Hematopoietic multipotent progenitor cell (in vitro differentiated cells): Measurements from ENCODE around the gene FITM1. TPM values are rescaled to one million over a fixed set of nuclear protein-coding genes. Genes with fewer than 3 reads are reported as not detected.

Experiments used
- DNase-seq, 3 donors: peaks; one replicate each; pipeline ENCODE4 v3.0.0-alpha.2; 2011 to 2015; ENCODE audit warnings: low read depth in 2 of 3, low spot score in 2 of 3
- total RNA-seq: library from RNA; depleted of rRNA; stranded (reverse); fragments of >200 nt; gene quantifications from one replicate; pipeline ENCODE4 v1.2.3, GENCODE V29; 2012

Gene FITM1
- total RNA-seq, 1 donor, result 2.7 TPM

DNA sequence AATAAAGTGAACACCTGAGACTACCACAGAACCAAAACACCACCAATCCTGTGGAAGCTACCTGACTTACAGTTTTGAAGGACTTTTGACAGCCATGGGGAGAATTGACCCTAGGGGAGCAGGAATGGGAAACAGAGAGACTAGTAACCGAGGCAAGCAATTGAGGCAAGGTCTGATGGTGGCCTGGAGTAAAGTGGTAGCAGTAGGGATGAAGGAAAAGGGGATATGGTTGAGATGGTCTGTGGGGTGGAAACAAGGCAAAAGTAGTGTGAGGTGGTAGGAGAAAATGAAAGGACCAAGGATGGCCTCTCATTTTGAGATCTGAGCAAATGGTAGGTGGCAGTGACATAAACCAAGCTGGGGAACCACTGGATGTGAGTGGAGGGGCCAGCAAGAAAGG is 26.4 kb downstream of the FITM1 start:
- DNase-seq, result no peak

DNA sequence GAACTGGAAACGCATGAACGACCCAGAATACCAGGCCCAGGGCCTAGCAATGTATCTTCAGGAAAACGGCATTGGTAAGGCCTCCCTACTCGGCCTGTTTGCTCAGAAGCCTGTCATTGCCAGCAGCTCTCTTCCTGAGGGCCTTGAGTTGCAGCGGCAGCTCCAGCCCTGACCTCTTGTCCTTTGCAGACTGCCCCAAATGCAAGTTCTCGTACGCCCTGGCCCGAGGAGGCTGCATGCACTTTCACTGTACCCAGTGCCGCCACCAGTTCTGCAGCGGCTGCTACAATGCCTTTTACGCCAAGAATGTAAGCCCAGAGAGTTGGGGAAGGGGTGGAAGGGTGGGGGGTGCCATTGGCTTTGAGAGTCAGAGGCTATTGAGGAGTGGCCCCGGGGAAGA is 26.9 kb downstream of the FITM1 start:
- no peak for DNase-seq

DNA sequence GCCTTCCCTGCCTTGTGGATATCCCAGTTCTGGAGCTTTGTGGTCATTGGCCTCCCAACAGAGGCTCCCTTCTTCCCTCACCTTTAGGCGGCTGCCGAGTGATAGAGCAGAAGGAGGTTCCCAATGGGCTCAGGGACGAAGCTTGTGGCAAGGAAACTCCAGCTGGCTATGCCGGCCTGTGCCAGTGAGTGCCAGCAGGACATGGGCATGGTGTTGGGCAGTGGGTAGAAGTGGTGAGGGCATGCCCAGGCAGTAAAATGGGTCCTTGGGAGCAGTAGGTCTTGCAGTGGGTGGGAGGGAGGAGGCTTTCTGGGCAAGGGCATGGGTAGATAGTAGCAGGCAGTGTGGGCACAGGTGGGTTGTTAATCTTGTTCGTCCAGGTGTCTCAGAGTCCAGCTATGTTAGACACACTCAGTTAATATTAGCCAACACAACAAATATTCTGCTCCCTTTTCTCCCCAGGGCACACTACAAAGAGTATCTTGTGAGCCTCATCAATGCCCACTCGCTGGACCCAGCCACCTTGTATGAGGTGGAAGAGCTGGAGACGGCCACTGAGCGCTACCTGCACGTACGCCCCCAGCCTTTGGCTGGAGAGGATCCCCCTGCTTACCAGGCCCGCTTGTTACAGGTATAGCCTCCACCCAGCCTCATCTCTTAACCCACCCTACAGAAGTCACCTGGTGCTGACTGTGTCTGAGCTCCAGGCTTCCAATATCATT is 29.5 kb downstream of the FITM1 start:
- no peak for DNase-seq

DNA sequence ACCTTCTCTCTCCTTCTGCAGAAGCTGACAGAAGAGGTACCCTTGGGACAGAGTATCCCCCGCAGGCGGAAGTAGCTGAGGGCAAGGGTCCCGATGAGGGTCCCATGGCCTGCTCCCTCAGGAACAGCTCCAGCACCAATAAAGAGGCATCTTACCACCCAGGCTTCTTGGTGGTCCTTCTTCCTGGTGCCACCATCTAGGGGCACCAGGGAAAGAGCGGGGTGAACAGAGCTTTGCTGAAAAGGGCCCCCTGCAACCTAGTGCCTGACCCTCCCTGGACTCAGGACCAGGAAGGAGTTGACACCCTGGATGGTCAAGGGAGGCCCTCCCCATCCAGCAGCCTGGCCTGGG is 30.0 kb downstream of the FITM1 start:
- no peak for DNase-seq

DNA sequence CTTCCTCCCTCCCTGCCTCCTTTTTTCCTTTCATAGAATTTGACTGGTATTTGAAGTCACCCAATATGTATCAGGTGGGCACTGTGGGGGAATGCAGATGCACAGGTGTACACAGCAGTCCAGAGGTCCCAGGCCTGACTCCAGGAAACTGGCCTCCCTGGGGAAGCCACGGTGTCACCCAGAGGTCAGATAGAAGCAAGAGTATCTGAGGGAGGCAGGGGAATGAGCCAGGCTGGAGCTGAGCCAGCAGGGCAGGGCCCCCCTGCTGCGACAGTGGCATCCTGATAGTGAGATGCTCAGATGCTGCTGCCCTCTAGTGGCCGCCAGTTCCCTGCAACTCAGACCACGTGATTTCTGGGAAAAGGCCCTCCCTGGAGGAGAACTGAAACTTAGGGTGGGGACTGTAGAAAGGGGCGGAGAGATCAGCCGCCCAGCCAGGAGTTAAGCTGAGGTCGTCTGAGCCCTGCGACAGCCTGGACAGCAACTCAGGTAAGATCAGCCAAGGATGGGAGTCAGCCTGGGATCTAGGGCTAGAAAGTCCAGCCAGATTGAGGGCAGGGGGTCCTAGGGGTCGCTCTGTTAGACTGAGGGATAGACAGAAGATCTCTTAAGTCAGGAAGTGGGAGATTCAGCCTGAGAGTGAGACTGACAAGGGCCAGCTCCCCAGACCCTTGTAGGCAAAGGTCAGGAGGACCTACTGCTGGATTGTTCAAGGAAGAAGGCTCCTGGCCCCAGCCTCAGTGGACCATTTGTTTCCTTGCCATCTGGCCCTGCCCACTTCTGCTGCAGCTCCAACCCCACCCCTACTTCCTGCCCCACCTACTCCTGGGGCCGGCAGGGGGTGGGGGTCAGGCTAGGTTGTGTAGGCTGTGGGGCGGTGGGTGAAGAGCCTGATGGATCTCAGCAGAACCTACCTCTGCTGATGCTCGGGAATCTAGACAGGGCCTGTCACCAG is 30.7 kb downstream of the FITM1 start, which contains the start of gene IRF9:
IRF9 (plus strand) TSS at position 416 of the 955 bp plus-strand sequence. CDS start 880 bp downstream, outside the sequence.
- peak; percentile 95 to 98 (median 97) for DNase-seq

DNA sequence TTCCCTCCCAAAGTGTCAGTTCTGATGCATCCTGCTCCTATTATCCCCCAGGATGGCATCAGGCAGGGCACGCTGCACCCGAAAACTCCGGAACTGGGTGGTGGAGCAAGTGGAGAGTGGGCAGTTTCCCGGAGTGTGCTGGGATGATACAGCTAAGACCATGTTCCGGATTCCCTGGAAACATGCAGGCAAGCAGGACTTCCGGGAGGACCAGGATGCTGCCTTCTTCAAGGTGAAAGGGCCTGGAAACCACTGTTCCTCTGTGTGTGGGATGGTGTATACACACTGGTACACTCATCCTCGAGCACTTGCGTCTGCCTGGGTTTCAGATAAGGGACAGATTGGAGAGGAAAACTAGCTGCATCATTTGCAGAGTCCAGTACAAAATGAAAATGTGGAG is 31.6 kb downstream of the FITM1 start:
- DNase-seq, result no peak

DNA sequence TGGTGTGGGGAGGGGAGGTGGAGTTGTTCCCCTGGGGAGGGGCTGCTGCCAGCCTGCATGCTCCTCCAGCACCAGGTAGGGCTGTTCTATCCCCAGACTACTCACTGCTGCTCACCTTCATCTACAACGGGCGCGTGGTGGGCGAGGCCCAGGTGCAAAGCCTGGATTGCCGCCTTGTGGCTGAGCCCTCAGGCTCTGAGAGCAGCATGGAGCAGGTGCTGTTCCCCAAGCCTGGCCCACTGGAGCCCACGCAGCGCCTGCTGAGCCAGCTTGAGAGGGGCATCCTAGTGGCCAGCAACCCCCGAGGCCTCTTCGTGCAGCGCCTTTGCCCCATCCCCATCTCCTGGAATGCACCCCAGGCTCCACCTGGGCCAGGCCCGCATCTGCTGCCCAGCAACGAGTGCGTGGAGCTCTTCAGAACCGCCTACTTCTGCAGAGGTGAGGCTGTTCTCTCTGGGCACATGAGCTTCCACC is 34.1 kb downstream of the FITM1 start:
- DNase-seq, result no peak

DNA sequence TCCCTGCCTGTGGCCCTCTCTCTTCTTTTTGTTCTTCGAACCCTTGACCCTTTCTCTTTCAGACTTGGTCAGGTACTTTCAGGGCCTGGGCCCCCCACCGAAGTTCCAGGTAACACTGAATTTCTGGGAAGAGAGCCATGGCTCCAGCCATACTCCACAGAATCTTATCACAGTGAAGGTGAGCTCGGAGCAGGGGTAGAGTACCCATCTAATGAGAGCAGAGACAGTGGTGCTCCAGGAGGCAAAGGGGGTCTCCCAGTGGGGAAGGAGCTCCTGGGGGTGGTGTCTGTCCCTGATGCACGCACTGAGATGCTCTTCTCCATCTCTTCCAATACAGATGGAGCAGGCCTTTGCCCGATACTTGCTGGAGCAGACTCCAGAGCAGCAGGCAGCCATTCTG is 35.3 kb downstream of the FITM1 start:
- DNase-seq, result no peak

DNA sequence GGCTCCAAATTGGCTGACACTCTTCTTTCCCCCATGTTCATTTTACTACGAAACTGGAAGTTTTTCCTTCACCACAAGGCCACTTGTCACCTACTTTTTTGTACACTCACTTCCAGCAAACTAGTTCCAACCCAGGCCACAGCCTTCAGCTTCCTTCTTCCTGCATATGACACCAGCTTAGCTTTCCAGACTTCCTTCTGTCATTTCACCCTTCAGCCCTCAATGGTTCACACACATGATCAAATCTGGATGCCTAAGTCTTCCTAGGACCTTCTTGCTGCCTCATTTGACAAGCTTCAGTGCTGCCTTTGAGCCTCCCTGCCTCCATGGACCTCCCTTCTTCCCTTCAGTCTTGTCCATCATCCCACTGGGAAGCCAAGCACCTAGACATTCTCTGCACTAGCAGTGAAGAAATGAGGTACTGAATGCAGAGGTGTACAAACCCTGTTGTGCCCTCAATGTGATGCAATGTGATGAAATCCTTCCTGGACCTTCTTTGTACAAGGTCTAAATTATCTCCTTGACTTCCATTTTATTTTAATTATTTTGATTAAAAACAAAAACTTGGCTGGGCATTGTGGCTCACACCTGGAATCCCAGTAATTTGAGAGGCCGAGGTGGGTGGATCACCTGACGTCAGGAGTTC is 37.1 kb downstream of the FITM1 start:
- DNase-seq, result peak in 1 of 3 donors; percentile 23

DNA sequence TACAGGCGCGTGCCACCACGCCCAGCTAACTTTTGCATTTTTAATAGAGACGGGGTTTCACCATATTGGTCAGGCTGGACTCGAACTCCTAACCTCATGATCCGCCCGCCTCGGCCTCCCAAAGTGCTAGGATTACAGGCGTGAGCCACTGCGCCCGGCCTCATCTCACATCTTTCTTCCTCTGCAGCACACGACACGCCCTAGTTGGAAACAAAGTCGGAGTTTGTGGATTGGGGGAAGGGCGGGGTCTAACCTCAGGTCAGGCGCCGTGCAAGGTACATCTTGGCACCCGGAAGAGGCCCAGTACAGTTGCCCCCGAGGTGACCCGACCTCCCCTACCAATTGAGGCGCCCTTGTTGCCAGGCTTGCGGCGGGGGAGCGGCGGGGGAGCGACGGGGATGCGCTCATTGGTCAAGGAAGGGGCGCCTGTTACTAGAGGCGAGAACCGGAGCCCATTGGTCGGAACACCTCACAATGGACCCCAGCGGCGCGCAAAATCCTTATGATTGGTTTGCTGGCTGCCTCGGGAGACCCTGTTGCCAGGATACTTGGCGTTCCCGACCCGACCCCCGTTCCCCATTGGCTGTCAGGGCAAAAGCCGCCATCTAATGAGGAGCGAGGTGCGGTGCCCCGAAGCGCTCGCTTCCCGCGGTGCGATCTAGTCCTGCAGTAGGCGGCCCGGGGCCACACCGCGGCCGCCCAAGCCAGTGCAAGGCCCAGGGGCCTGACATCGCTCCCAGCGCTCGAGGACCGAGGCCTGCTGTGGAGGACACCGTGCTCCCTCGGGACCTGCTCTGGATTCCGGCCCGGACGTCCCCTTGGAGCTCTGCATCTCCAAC is 41.2 kb downstream of the FITM1 start, which contains the start of gene REC8:
REC8 (plus strand) TSS at position 659 of the 839 bp plus-strand sequence. CDS start 473 bp downstream, outside the sequence.
- peak in 2 of 3 donors; percentile 98 to 99 for DNase-seq

DNA sequence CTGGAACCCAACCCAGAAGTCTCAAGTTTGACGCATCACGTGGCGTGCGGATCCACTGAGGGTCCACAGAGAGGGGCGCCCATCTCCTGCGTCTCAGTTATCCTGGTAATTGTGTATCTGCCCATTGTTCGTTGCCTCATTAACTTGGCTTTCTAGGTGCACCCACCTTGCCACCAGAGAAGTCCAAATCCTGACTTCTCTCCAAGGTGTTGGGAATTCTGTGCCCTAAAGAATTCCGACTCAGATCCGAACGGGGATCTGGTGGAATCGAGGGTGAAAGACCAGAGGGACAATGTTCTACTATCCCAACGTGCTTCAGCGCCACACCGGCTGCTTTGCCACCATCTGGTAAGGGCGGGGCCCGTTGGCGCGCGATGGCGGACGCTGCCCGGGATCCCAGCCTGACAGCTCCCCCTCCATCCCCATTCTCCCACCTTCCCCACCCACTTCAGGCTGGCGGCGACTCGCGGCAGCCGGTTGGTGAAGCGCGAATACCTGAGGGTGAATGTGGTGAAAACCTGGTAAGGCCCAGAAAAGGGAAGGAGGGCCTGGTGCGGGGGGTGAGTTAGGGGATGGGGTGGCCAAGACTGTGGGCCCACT is 41.9 kb downstream of the FITM1 start:
- DNase-seq, result no peak

DNA sequence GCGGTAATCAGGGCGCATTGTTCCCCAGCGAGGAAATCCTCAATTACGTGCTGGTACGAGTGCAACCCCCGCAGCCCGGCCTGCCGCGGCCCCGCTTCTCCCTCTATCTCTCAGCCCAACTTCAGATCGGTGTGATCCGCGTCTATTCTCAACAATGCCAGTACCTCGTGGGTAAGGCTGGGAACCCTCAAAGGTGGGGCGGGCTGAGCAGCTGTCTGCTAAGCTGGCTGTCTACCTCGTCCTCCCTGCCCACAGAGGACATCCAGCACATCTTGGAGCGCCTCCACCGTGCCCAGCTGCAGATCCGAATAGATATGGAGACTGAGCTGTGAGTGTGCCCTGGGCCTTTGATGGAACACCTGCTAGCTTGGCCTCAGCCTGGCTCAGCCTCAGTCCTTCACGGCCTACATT is 42.4 kb downstream of the FITM1 start:
- DNase-seq, result no peak

DNA sequence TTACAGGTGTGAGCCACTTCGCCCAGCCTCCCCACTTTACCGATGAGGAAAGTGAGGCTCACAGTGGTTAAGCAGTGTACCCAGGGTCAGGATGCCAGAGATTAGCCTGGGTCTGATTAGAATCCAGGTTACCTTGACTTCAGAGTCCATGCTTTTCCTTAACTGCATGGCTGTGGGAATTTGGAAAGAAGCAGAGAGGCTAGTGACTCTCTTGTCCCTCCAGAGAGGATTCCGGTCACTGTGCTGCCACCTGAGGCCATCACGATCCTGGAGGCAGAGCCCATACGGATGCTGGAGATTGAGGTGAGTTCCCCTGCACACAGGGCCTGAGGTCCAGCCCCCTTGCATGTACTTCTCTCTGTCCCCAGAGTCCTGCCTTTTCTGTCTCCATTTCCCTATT is 46.1 kb downstream of the FITM1 start:
- DNase-seq, result no peak

DNA sequence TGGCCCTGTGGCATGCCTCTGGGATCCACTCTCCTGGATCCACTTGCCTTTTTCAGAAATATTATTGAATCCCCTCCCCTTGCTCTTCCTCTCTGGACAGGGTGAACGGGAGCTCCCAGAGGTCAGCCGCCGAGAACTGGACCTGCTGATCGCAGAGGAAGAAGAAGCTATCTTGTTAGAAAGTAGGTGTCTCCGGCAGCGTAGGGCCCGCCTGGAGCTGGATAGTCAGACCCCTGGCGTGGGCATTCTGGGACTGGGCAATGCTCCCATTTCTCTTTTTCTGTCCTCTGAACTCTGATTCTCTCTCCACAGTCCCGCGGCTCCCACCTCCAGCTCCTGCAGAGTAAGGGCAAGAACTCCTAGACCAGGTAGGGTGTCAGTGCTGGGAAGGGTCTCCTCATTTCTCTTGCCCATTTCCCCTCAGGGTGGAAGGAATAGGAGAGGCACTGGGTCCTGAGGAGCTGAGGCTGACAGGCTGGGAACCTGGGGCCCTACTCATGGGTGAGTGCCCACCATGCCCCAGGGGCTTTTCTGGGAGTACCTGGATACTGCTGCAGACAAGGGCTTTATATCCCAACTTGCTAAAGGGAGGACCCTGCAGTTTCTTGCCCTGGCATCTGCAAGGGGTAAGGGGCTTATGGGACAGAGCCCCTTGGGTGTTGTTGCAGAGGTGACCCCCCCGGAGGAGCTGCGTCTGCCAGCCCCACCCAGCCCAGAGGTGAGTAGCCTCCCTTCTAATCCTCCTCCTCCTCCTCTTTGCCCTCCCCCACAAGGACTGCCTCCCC is 46.8 kb downstream of the FITM1 start:
- DNase-seq, result no peak

DNA sequence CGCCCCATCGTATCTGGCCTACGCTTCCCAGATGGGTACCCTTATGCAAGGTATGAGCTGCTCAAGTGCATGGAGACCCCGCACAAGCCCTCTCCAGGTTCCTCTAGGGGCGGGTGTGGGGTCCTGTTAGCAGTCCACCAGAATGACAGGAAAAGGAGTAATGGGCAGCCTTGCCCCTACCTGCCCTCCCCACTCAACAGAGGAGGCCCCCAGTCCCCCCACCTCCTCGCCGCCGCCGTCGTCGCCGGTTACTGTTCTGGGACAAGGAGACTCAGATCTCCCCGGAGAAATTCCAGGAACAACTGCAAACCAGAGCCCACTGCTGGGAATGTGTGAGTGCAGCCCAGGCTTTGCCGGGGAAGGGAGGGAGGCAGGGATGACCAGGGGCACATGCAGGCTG is 47.4 kb downstream of the FITM1 start:
- no peak for DNase-seq

DNA sequence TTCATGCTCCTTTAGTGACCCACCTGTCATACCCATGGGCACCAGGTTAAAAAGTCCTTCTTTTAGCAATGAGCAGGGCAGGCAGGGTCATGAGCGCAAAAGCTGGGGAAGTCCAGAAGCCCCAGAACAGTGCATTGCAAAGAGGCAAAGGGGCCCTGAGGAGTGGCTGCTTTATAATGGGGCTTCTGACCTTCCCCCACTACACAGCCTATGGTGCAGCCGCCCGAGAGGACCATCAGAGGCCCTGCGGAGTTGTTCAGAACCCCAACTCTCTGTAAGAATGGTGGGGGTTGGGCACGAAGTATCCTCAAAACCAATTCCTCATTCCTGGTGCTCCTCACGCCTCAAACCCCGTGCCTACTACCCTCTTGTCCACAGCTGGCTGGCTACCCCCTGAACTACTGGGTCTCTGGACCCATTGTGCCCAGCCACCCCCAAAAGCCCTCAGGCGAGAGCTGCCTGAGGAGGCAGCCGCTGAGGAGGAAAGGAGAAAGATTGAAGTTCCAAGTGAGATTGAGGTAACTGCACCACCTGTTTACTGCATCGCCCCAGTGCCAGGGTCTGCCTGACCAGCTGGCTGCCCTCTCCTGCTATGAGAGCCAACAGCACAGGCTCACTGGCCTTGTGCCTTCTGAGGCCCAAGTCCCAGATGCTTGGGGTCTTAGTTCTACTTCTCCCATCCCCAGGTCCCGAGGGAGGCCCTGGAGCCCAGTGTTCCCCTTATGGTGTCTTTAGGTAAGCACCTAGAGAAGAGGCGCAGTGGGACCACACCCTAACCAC is 48.1 kb downstream of the FITM1 start:
- no peak for DNase-seq

DNA sequence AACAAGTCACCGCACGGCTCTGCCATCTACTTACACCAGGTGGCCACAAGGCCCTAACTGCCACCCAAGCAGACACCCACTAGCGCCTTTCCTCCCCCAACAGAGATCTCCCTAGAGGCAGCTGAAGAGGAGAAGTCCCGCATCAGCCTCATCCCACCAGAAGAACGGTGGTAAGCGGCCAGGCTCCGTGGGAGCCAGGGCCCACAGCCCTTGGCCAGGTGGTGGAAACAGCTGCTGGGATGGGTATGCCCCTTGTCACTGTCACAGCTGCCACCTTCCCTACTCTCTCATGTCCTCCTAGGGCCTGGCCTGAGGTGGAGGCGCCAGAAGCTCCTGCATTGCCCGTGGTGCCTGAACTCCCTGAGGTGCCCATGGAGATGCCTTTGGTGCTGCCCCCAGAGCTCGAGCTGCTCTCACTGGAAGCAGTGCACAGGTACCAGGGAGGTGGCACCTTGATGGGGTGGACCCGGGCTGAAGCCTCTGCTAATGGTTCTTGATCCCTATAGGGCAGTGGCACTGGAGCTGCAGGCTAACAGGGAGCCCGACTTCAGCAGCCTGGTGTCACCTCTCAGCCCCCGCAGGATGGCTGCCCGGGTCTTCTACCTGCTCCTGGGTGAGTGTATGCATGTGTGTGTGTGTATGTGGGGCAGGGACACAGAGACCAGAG is 49.0 kb downstream of the FITM1 start:
- DNase-seq, result no peak
